RWPE2 (cell line): ENCODE data around the gene SSH3.

Experiments
- ATAC-seq: fragments of 200-7000 bp; cut with Tn5 transposase; 3 replicates; pipeline ENCODE4 v1.9.1; 2021; ENCODE audit warnings: low read depth
- DNase-seq: peaks from one replicate; pipeline ENCODE4 v3.0.0-alpha.2; 2020; ENCODE audit warnings: low spot score
- H3K27ac ChIP-seq: fragments of 450-650 bp; 2 replicates; pipeline ENCODE4 v1.5.1; 2017; ENCODE audit warnings: mild to moderate bottlenecking; ENCODE audit not compliant: poor library complexity, severe bottlenecking
- H3K27me3 ChIP-seq: fragments of 250-450 bp; sonication (Bioruptor Pico); 2 replicates; pipeline ENCODE4 v1.5.1; 2021; ENCODE audit warnings: mild to moderate bottlenecking, moderate library complexity; ENCODE audit not compliant: insufficient read depth, poor library complexity, severe bottlenecking
- H3K36me3 ChIP-seq: fragments of 250-450 bp; sonication (Bioruptor Pico); 2 replicates; pipeline ENCODE4 v1.5.1; 2020; ENCODE audit warnings: low read depth, mild to moderate bottlenecking, moderate library complexity
- H3K4me1 ChIP-seq: fragments of 250-450 bp; sonication (Bioruptor Pico); 2 replicates; pipeline ENCODE4 v1.5.1; 2021; ENCODE audit warnings: mild to moderate bottlenecking, moderate library complexity; ENCODE audit not compliant: insufficient read depth, poor library complexity, severe bottlenecking
- H3K4me3 ChIP-seq: fragments of 250-450 bp; sonication (Bioruptor Pico); 2 replicates; pipeline ENCODE4 v1.5.1; 2021; ENCODE audit warnings: mild to moderate bottlenecking, moderate library complexity; ENCODE audit not compliant: severe bottlenecking
- H3K9me3 ChIP-seq: fragments of 250-450 bp; sonication (Bioruptor Pico); 2 replicates; pipeline ENCODE4 v1.5.1; 2021; ENCODE audit warnings: mild to moderate bottlenecking, moderate library complexity; ENCODE audit not compliant: severe bottlenecking
- TF ChIP-seq, protein P1 (sequence below): fragments of 450-650 bp; IDR thresholded peaks from one replicate; pipeline ENCODE4 v1.5.1; 2017; ENCODE audit warnings: mild to moderate bottlenecking, moderate library complexity; ENCODE audit not compliant: poor library complexity, severe bottlenecking

The SSH3 gene

DNA sequence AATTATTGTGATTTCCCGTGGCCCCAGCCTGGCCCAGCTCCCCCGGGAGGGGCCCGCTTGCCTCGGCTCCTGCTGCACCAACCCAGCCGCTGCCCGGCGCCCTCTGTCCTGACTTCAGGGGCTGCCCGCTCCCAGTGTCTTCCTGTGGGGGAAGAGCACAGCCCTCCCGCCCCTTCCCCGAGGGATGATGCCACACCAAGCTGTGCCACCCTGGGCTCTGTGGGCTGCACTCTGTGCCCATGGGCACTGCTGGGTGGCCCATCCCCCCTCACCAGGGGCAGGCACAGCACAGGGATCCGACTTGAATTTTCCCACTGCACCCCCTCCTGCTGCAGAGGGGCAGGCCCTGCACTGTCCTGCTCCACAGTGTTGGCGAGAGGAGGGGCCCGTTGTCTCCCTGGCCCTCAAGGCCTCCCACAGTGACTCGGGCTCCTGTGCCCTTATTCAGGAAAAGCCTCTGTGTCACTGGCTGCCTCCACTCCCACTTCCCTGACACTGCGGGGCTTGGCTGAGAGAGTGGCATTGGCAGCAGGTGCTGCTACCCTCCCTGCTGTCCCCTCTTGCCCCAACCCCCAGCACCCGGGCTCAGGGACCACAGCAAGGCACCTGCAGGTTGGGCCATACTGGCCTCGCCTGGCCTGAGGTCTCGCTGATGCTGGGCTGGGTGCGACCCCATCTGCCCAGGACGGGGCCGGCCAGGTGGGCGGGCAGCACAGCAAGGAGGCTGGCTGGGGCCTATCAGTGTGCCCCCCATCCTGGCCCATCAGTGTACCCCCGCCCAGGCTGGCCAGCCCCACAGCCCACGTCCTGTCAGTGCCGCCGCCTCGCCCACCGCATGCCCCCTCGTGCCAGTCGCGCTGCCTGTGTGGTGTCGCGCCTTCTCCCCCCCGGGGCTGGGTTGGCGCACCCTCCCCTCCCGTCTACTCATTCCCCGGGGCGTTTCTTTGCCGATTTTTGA lies 17.5 kb upstream of the SSH3 start:
- no peaks in the 10 kb centered on the region for H3K4me1 ChIP-seq
- ATAC-seq, result no peak
- H3K36me3 ChIP-seq, result peaks cover 51% of the 10 kb centered on the region
- no peaks in the 10 kb centered on the region for H3K27me3 ChIP-seq
- H3K4me3 ChIP-seq, result no peak overlapping the region
- H3K9me3 ChIP-seq, result no peaks in the 10 kb centered on the region
- no peak overlapping the region for H3K27ac ChIP-seq
- no peak for DNase-seq
- TF ChIP-seq, protein P1, sequence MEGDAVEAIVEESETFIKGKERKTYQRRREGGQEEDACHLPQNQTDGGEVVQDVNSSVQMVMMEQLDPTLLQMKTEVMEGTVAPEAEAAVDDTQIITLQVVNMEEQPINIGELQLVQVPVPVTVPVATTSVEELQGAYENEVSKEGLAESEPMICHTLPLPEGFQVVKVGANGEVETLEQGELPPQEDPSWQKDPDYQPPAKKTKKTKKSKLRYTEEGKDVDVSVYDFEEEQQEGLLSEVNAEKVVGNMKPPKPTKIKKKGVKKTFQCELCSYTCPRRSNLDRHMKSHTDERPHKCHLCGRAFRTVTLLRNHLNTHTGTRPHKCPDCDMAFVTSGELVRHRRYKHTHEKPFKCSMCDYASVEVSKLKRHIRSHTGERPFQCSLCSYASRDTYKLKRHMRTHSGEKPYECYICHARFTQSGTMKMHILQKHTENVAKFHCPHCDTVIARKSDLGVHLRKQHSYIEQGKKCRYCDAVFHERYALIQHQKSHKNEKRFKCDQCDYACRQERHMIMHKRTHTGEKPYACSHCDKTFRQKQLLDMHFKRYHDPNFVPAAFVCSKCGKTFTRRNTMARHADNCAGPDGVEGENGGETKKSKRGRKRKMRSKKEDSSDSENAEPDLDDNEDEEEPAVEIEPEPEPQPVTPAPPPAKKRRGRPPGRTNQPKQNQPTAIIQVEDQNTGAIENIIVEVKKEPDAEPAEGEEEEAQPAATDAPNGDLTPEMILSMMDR, result no peak

DNA sequence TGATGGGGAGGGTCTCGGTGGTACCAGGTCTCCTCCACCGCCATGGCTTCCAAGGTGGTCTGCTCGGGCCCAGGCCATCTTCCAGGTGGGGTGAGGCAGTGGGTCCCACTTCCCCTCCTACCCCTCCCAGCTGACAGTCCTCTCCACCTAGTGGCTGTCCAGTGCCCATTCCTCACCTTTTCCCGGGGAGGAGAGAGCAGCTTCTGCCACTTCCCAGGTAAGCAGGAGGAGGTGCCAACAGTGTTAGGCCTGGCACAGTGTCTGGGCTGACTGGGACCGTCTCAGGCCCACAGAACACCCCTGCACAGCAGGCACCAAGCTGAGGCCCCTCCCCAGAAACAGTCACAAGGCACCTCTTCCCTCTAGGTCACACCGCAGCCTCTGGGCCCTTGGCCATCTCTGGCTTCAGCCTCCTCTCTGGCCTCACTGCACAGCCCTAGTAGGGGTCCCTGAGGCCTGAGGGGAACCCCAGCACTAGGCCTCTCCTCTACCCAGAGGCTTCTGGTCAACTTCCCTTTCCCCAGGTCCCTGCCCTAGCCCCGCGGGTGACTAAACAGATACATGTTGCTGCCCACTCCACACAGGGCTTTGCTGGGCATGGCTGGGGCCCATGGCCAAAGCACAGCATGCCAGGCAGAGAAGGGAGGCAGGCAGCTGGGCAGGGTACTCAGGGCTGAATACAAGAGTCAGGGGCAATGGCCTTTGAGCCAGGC lies 16.6 kb upstream of the SSH3 start:
- TF ChIP-seq, protein P1, result no peak
- no peak for DNase-seq
- peak overlapping the region; percentile 91 for H3K27ac ChIP-seq
- H3K36me3 ChIP-seq, result peaks cover 46% of the 10 kb centered on the region
- H3K9me3 ChIP-seq, result no peaks in the 10 kb centered on the region
- no peaks in the 10 kb centered on the region for H3K4me1 ChIP-seq
- no peaks in the 10 kb centered on the region for H3K27me3 ChIP-seq
- H3K4me3 ChIP-seq, result no peak overlapping the region
- no peak for ATAC-seq

DNA sequence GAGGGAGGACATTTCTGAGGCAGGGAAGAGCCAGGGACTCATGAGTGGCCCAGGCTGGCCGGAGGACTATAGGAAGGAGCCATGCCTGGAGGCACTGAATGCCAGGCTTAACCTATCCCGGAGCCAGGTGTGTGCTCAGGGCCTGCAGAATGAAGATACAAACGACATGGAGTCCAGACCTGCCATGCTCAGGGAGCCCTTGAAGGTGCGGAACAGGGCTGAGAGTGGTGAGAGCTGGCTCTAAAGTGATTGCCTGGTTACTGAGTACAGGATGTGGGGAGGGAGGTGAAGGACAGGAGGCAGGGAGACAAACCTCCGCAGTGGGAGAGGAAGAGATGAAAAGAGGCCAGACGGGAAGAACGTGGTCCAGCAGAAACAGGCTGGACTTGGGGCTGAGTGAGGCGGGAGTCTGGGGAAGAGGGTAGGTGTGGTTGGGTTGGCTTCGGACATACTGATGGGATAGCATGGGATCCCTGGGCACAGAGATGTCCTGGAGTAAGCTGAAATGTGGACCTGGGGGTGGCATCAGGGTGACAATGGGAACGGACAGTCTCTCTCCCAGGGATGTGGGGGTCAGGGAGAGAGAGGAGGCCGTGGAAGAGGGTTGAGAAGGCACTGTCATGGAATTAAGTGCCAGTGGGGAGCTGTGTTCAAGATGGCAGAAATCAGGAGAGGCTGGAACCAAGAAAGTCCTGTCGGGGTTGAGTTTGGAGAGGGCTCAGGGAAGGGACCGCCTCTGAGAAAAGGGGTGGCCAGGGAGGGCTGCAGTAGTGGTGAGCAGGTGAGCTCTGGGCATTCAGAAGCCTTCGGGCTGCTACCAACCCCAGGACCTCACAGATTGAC lies 15.8 kb upstream of the SSH3 start:
- peak overlapping the region; percentile 91 for H3K27ac ChIP-seq
- DNase-seq, result no peak
- peaks cover 46% of the 10 kb centered on the region for H3K36me3 ChIP-seq
- ATAC-seq, result no peak; the same call in 2 of the 3 replicates
- peaks cover 3% of the 10 kb centered on the region for H3K4me1 ChIP-seq
- TF ChIP-seq, protein P1, result no peak
- no peaks in the 10 kb centered on the region for H3K27me3 ChIP-seq
- H3K4me3 ChIP-seq, result no peak overlapping the region
- no peaks in the 10 kb centered on the region for H3K9me3 ChIP-seq

DNA sequence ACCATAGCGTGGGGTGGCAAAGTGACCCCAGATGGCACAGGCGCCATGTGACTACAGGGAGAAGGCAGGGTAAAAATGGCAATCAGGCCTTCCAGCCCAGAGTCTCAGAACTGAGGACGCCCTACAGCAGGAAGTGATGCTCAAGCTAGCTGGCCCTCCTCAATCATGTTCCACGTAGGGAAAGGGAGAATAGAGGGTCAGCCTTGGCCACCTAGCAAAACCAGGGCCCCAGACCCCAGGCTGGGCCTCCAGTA lies 15.2 kb upstream of the SSH3 start:
- Histone ChIP-seq H3K27ac (peak overlapping the region; percentile 91), H3K4me1 (peaks cover 8% of the 10 kb centered on the region), H3K36me3 (peaks cover 46% of the 10 kb centered on the region), H3K9me3 (no peaks in the 10 kb centered on the region), H3K27me3 (no peaks in the 10 kb centered on the region), H3K4me3 (peak overlapping the region; percentile 67)
- TF ChIP-seq, protein P1, result no peak
- DNase-seq (no peak), ATAC-seq (no peak; the same call in 2 of the 3 replicates)
